Naive B cell (primary cell): ENCODE measurements around the gene CTSK. TPM values are rescaled to one million over a fixed set of nuclear protein-coding genes. Genes with fewer than 3 reads are reported as not detected.

Experiments used
- ATAC-seq, 2 donors: fragments of 150-1000 bp; cut with Tn5 transposase; 2 replicates each; pipeline ENCODE4 v1.10.0; 2021; ENCODE audit warnings: low read depth in 2 of 2, mild to moderate bottlenecking in 2 of 2, moderate library complexity in 2 of 2
- DNase-seq: peaks from one replicate; pipeline ENCODE4 v3.0.0; 2022
- H3K27ac Mint-ChIP-seq, 6 donors: one replicate each; pipeline ENCODE4 v1.8.0; 2020 to 2022; ENCODE audit warnings: mild to moderate bottlenecking in 6 of 6, mixed read lengths in 6 of 6, moderate library complexity in 5 of 6, inconsistent platforms in 2 of 6
- H3K27me3 Mint-ChIP-seq, 3 donors: one replicate each; pipeline ENCODE4 v1.8.0; 2021 to 2022; ENCODE audit warnings: mixed read lengths in 3 of 3, mild to moderate bottlenecking in 1 of 3
- H3K36me3 Mint-ChIP-seq, 2 donors: one replicate each; pipeline ENCODE4 v1.8.0; 2020 to 2022; ENCODE audit warnings: mixed read lengths in 2 of 2, inconsistent platforms in 1 of 2, mild to moderate bottlenecking in 1 of 2
- H3K4me1 Mint-ChIP-seq, 3 donors: one replicate each; pipeline ENCODE4 v1.8.0; 2020 to 2022; ENCODE audit warnings: mixed read lengths in 3 of 3, inconsistent platforms in 1 of 3, mild to moderate bottlenecking in 1 of 3, moderate library complexity in 1 of 3
- H3K4me3 Mint-ChIP-seq, 8 donors: one replicate each; pipeline ENCODE4 v1.8.0; 2020 to 2022; ENCODE audit warnings: mild to moderate bottlenecking in 8 of 8, mixed read lengths in 8 of 8, moderate library complexity in 8 of 8, inconsistent platforms in 2 of 8
- H3K9me3 Mint-ChIP-seq, 7 donors: one replicate each; pipeline ENCODE4 v1.8.0; 2020 to 2022; ENCODE audit warnings: mixed read lengths in 7 of 7, mild to moderate bottlenecking in 5 of 7, inconsistent platforms in 2 of 7, moderate library complexity in 1 of 7
- polyA plus RNA-seq, 6 donors: library from polyadenylated mRNA; unstranded; fragments of 300-500 nt; fragmentation: Illumina TruSeq; gene quantifications; one replicate each; pipeline ENCODE4 v1.2.3, GENCODE V29; 2021; ENCODE audit warnings: low read depth in 6 of 6

The CTSK gene
- polyA plus RNA-seq, 6 donors from 2014 or later, result 0.18 to 1.2 (median 0.51) TPM; not detected in 2

DNA sequence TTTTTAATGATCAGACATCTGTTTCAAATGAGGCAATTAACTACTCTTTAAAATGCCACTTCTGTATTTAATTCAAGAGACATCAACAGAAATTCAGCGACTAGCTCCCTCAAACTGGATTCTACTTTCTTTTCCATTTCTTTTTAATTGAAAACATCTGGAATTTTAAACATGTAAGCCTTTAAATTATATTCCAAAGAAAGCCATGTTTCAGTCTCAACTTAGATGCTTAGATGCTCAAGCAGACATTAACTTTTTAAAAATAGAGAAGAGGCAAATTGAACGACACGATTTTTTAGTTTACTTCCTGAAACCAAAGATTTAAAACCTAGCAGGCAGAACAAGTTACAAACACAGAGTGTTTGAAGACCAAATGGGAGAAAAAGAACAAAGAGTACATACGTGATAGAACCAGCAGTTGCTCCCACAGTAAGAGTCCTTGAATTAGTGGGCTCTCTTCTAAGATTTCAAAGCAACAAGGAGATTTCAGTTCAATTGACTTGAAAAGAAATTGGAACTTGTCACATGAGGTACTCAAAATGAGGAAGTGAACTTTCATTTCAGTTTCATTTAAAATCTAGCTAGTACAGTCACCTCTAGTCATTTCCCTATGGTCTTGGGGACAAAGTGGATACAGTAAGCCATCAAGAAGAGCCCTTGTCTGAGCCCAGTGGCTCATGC lies 42.6 kb downstream of the CTSK start, which contains the start of gene CTSS:
CTSS (minus strand) TSS at position 483 of the 681 bp plus-strand sequence. CDS start 1,015 bp downstream, outside the sequence.
- ATAC-seq (peak; percentile 94 to 95), DNase-seq (peak; percentile 77)
- Mint-ChIP-seq H3K4me3 (peak within 1 kb of the TSS; percentile 93 to 98 (median 96)), H3K27me3 (no peaks in the 10 kb centered on the region), H3K27ac (peak within 1 kb of the TSS; percentile 97 to 99 (median 98)), H3K9me3 (peaks cover 0 to under 1% (median 0%) of the 10 kb centered on the region in 7 donors), H3K4me1 (peaks cover 40 to 50% (median 48%) of the 10 kb centered on the region in 3 donors), H3K36me3 (peaks cover 9 to 11% of the 10 kb centered on the region in 2 donors)

DNA sequence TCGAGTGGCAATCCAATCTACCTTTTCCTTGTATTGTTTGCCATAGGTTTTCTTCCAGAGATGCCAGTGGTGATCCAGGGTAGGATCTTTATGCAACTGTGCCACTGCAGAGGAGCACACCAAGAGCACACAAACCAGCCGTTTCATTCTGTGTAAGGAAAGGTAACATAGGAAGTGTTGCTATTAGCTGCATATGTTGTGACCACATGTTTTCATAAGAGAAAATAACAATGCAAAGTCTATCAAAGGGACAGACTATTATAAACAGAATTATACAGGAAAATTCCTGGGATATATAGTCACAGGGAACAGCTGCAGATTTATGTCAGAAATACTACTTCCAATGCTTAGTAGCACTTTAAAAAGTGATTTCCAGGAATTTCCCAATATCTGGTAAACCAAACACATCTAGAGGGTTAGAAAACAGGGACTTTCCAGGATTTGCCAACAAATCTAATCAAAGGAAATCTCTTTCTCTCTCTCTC lies 43.4 kb downstream of the CTSK start:
- DNase-seq (no peak), ATAC-seq (no peak)
- Mint-ChIP-seq H3K27me3 (no peaks in the 10 kb centered on the region), H3K4me3 (peak overlapping the region; percentile 93 to 98 (median 96)), H3K4me1 (peaks cover 47 to 58% (median 56%) of the 10 kb centered on the region in 3 donors), H3K27ac (peak overlapping the region; percentile 97 to 99 (median 98)), H3K36me3 (peaks cover 13 to 17% of the 10 kb centered on the region in 2 donors), H3K9me3 (peaks cover 0 to 4% (median 0%) of the 10 kb centered on the region in 7 donors)

DNA sequence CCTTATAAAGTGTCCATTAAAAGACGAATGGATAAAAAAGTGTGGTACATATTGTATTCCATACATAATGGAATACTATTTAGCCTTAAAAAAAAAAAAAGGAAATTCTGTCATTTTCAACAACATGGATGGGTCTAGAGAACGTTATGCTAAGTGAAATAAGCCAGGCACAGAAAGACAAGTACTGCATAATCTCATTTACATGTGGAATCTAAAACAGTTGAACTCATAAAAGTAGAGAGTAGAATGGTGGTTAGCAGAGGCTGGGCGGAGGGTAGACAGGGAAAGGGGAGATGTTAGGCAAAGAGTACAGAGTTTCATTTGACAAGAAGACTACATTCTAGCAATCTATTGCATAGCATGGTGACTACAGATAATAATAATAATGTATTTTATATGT lies 45.0 kb downstream of the CTSK start:
- Mint-ChIP-seq H3K4me1 (peaks cover 53 to 65% (median 64%) of the 10 kb centered on the region in 3 donors), H3K36me3 (peaks cover 13 to 25% of the 10 kb centered on the region in 2 donors), H3K27ac (peak overlapping the region in 4 of 6 donors; percentile 34 to 87 (median 66)), H3K27me3 (no peaks in the 10 kb centered on the region), H3K4me3 (peak overlapping the region; percentile 69 to 98 (median 86)), H3K9me3 (peaks cover 0 to 4% (median 0%) of the 10 kb centered on the region in 7 donors)
- ATAC-seq, result no peak
- DNase-seq, result no peak

DNA sequence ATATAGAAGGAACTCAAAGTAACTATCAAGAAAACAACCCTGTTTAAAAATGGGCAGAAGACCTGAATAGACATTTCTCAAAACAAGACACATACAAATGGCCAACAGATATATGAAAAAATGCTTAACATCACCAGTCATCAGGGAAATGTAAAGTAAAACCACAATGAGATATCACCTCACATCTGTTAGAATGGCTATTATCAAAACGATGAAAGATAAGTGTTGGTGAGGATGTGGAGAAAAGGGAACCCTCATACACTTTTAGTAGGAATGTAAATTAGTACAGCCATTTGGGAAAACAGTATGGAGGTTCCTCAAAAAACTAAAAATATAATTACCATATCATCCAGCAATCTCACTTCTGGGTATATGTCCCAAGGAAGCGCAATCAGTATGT lies 45.5 kb downstream of the CTSK start:
- Mint-ChIP-seq H3K36me3 (peaks cover 13 to 25% of the 10 kb centered on the region in 2 donors), H3K4me3 (peak overlapping the region; percentile 69 to 98 (median 86)), H3K9me3 (peaks cover 0 to 4% (median 0%) of the 10 kb centered on the region in 7 donors), H3K27me3 (no peaks in the 10 kb centered on the region), H3K27ac (peak overlapping the region in 5 of 6 donors; percentile 34 to 87 (median 58)), H3K4me1 (peaks cover 53 to 65% (median 63%) of the 10 kb centered on the region in 3 donors)
- ATAC-seq, result no peak
- no peak for DNase-seq

DNA sequence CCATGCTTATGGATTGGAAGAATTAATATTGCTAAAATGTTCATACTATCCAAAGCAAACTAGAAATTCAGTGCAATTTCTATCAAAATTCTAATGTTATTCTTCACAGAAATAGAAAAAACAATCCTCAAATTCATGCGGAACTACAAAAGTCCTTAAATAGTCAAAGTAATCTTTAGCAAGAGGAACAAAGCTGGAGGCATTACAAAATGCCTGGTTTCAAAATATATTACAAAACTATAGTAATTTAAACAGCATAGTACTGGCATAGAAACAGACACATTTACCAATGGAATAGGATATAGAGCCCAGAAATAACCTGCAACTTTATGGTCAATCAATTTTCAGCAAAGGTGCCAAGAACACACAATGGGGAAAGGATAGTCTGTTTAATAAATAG lies 46.3 kb downstream of the CTSK start:
- H3K36me3 Mint-ChIP-seq, result peaks cover 13 to 25% of the 10 kb centered on the region in 2 donors
- peak overlapping the region in 7 of 8 donors; percentile 69 to 98 (median 87) for H3K4me3 Mint-ChIP-seq
- peaks cover 53 to 65% (median 58%) of the 10 kb centered on the region in 3 donors for H3K4me1 Mint-ChIP-seq
- DNase-seq (no peak), ATAC-seq (no peak)
- H3K27ac Mint-ChIP-seq, result peak overlapping the region in 1 of 6 donors; percentile 16
- no peaks in the 10 kb centered on the region for H3K27me3 Mint-ChIP-seq
- H3K9me3 Mint-ChIP-seq, result peaks cover 0 to 4% (median 0%) of the 10 kb centered on the region in 7 donors

DNA sequence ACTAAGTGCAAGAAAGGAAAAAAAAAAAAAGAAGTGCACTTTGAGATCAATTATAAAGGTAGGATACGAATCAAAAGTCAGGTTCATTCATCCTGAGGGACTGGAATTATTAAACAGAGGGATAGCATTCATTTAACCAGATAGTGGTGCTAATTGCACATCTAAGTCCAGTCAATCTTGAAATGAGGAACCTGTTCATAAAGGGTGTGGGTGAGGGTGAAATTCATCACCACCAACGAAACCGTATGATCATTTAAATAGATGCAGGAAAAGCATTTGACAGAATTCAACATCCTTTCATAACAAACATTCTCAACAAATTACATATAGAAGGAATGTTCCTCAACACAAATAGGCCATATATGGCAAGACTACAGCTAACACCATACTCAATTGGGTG lies 48.0 kb downstream of the CTSK start:
- Mint-ChIP-seq H3K36me3 (peaks cover 15 to 25% of the 10 kb centered on the region in 2 donors), H3K4me1 (peaks cover 43 to 51% (median 51%) of the 10 kb centered on the region in 3 donors), H3K4me3 (peak overlapping the region; percentile 1 to 93 (median 68)), H3K9me3 (peaks cover 0 to 4% (median 0%) of the 10 kb centered on the region in 7 donors), H3K27ac (peak overlapping the region in 5 of 6 donors; percentile 18 to 85 (median 39)), H3K27me3 (no peaks in the 10 kb centered on the region)
- ATAC-seq (peak; percentile 75 to 79), DNase-seq (peak; percentile 15)

DNA sequence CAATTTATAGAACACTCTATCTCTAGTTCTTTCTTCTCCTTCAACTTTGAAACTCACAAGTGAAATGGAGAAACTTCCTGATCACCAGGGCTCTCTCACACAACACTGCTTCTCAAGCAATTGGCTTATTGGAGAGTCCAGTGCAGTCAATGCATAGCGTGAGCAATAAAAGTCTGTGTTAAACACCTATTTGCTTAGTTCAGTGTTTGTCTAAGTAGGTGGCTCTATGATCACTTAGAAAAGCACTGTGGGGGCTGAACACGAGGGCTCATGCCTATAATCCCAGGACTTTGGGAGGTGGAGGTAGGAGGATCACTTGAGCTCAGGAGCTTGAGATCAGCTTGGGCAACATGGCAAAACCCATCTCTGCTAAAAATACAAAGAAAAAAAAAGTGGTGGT lies 54.6 kb downstream of the CTSK start:
- peaks cover 6 to 14% (median 8%) of the 10 kb centered on the region in 3 donors for H3K4me1 Mint-ChIP-seq
- ATAC-seq, result no peak
- no peaks in the 10 kb centered on the region for H3K9me3 Mint-ChIP-seq
- peaks cover 16 to 18% of the 10 kb centered on the region in 2 donors for H3K36me3 Mint-ChIP-seq
- no peak for DNase-seq
- peak overlapping the region in 2 of 6 donors; percentile 60 to 79 for H3K27ac Mint-ChIP-seq
- no peak overlapping the region for H3K4me3 Mint-ChIP-seq
- H3K27me3 Mint-ChIP-seq, result no peaks in the 10 kb centered on the region

DNA sequence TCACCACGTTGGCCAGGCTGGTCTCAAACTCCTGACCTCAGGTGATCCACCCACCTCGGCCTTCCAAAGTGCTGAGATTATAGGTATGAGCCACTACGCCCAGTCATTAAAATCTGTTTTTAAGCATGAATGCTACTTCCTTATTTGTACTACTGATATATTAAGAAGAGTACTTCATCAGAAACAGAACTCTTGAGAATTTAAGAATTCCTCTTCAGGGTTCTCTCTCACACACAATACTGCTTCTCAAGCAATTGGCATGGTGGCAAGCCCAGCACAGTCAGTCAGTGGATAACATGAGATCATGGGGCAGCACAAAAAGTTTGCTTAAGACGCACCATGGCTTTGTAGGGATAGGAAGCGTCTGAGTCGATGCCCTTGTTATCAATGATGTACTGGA lies 56.6 kb downstream of the CTSK start:
- ATAC-seq (no peak), DNase-seq (no peak)
- Mint-ChIP-seq H3K27ac (peak overlapping the region in 3 of 6 donors; percentile 55 to 76 (median 66)), H3K36me3 (peaks cover 16 to 18% of the 10 kb centered on the region in 2 donors), H3K4me3 (no peak overlapping the region), H3K27me3 (no peaks in the 10 kb centered on the region), H3K9me3 (no peaks in the 10 kb centered on the region), H3K4me1 (peaks cover 3 to 14% (median 8%) of the 10 kb centered on the region in 3 donors)

DNA sequence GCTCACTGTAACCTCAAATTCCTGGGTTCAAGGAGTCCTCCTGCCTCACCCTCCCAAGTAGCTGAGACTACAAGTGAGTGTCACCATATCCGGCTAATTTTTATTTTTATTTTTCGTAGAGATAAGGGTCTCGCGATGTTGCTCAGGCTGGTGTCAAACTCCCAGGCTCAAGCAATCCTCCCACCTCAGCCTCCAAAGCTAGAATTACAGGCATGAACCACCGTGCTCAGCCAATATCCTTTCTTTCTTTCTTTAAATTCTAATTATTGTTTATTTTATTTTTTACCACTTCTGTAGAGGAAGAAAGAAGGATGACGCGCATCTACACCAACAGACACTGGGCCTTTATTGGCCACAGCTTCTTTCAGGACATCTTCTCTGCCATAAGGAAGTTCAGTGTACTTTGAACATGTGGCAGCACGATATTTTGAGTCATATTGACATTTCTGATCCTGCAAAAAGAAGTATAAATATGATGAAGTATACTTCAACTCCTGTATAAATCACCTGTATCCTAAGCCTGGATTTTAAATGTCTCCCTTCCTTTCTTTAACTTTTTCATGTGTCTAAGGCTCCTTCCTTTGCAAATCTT lies 58.2 kb downstream of the CTSK start:
- Mint-ChIP-seq H3K27me3 (no peaks in the 10 kb centered on the region), H3K4me3 (no peak overlapping the region), H3K4me1 (peaks cover 3 to 14% (median 8%) of the 10 kb centered on the region in 3 donors), H3K36me3 (peaks cover 14 to 16% of the 10 kb centered on the region in 2 donors), H3K9me3 (no peaks in the 10 kb centered on the region), H3K27ac (peak overlapping the region in 2 of 6 donors; percentile 29 to 88)
- no peak for DNase-seq
- no peak for ATAC-seq

DNA sequence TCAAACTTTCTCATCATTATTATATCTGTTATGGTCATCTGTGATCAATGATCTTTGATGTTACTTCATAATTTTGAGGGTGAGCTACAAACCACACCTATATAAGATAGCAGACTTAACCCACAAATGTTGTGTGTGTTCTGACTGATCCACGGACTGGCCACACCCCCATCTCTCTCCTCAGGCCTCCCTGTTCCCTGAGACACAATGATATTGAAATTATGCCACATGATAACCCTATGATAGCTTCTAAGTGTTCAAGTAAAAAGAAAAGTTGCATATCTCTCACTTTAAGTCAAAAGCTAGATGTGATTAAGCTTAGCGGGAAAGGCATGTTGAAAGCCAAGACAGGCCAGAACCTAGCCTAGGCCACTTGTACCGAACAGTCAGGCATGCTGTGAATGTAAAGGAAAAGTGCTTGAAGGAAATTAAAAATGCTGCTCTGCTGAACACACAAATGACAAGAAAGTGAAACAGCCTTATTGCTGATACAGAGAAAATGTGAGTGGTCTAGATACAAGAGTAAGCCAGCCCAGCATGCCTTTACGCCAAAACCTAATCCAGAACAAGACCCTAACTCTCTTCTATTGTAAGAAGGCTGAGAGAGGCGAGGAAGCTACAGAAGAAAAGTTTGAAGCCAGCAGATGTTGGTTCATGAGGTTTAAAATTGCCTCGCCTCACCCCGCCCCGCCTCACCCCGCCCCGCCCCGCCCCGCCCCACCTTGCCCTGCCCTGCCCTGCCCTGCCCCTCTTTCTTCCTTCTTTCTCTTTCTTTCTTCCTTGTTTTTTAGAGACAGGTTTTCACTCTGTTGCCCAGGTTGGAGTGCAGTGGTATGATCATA lies 59.0 kb downstream of the CTSK start:
- H3K27ac Mint-ChIP-seq, result peak overlapping the region in 3 of 6 donors; percentile 29 to 88 (median 73)
- H3K9me3 Mint-ChIP-seq, result no peaks in the 10 kb centered on the region
- peaks cover 13 to 16% of the 10 kb centered on the region in 2 donors for H3K36me3 Mint-ChIP-seq
- no peak for ATAC-seq
- H3K27me3 Mint-ChIP-seq, result no peaks in the 10 kb centered on the region
- H3K4me1 Mint-ChIP-seq, result peaks cover 3 to 14% (median 8%) of the 10 kb centered on the region in 3 donors
- no peak for DNase-seq
- no peak overlapping the region for H3K4me3 Mint-ChIP-seq
